Liver (tissue), 9 donors: Measurements from ENCODE around the gene DSCAML1. TPM values are rescaled to one million over a fixed set of nuclear protein-coding genes. Genes with fewer than 3 reads are reported as not detected.

Experiments used
- DNase-seq: peaks from one replicate; pipeline ENCODE4 v3.0.0-alpha.2; 2017; ENCODE audit warnings: low spot score
- H3K27ac ChIP-seq, 2 donors: one replicate each; pipeline ENCODE4 v1.7.0; 2013; ENCODE audit warnings: inconsistent platforms in 2 of 2, low read length in 2 of 2, control low read depth in 1 of 2, low read depth in 1 of 2, mild to moderate bottlenecking in 1 of 2
- H3K27me3 ChIP-seq, 4 donors: one replicate each; pipeline versions ENCODE4 v1.6.1 to v1.7.0; 2013; ENCODE audit warnings: low read length in 3 of 4, inconsistent platforms in 1 of 4, mild to moderate bottlenecking in 1 of 4, moderate library complexity in 1 of 4; ENCODE audit not compliant: control insufficient read depth in 4 of 4, insufficient read depth in 4 of 4
- H3K36me3 ChIP-seq, 4 donors: one replicate each; pipeline versions ENCODE4 v1.6.1 to v1.7.0; 2013; ENCODE audit warnings: low read length in 3 of 4, mild to moderate bottlenecking in 3 of 4, low read depth in 1 of 4, moderate library complexity in 1 of 4; ENCODE audit not compliant: control insufficient read depth in 4 of 4, insufficient read depth in 3 of 4
- H3K4me1 ChIP-seq, 4 donors: one replicate each; pipeline versions ENCODE4 v1.6.1 to v1.7.0; 2013; ENCODE audit warnings: low read length in 3 of 4, mild to moderate bottlenecking in 3 of 4, moderate library complexity in 1 of 4; ENCODE audit not compliant: control insufficient read depth in 4 of 4, insufficient read depth in 4 of 4
- H3K4me3 ChIP-seq, 3 donors: one replicate each; pipeline versions ENCODE4 v1.6.1 to v1.7.0; 2013; ENCODE audit warnings: low read length in 3 of 3, control low read depth in 1 of 3, low read depth in 1 of 3, mild to moderate bottlenecking in 1 of 3
- H3K9ac ChIP-seq, 2 donors: one replicate each; pipeline ENCODE4 v1.7.0; 2013; ENCODE audit warnings: low read length in 2 of 2, mild to moderate bottlenecking in 2 of 2, moderate library complexity in 2 of 2, control low read depth in 1 of 2, low read depth in 1 of 2
- H3K9me3 ChIP-seq, 4 donors: one replicate each; pipeline versions ENCODE4 v1.6.1 to v1.7.0; 2013; ENCODE audit warnings: low read length in 3 of 4; ENCODE audit not compliant: control insufficient read depth in 4 of 4
- FOXA2 ChIP-seq: IDR thresholded peaks from 2 replicates; pipeline ENCODE4 v1.6.1; 2016; ENCODE audit warnings: antibody characterized with exemption
- NR2F2 ChIP-seq: IDR thresholded peaks from 2 replicates; pipeline ENCODE4 v1.6.1; 2016; ENCODE audit warnings: antibody characterized with exemption
- RAD21 ChIP-seq, 2 donors: IDR thresholded peaks; 2 replicates each; pipeline ENCODE4 v1.6.1; 2016; ENCODE audit warnings: antibody characterized with exemption in 2 of 2, mild to moderate bottlenecking in 2 of 2
- RXRA ChIP-seq, 2 donors: IDR thresholded peaks; 2 replicates each; pipeline ENCODE4 v1.6.1; 2017 to 2018; ENCODE audit warnings: antibody characterized with exemption in 2 of 2, mild to moderate bottlenecking in 1 of 2
- SP1 ChIP-seq: IDR thresholded peaks from 2 replicates; pipeline ENCODE4 v1.6.1; 2018; ENCODE audit warnings: antibody characterized with exemption, mild to moderate bottlenecking
- TAF1 ChIP-seq: conservative IDR thresholded peaks from 2 replicates; pipeline ENCODE4 v1.6.1; 2016; ENCODE audit warnings: antibody characterized with exemption, mild to moderate bottlenecking
- YY1 ChIP-seq: IDR thresholded peaks from 2 replicates; pipeline ENCODE4 v1.6.1; 2016; ENCODE audit warnings: antibody characterized with exemption, mild to moderate bottlenecking
- WGBS: extraction: QIAGEN DNeasy Blood & Tissue Kit; methylation state at CpG from one replicate; pipeline ENCODE4 v1.1.7; 2013; 5-methylcytosine and 5-hydroxymethylcytosine counted together
- polyA plus RNA-seq, 2 donors: library from polyadenylated mRNA; stranded (reverse) in 1 of 2; unstranded in 1 of 2; fragments of 200-250 nt in 1 of 2; fragments of >200 nt in 1 of 2; fragmentation: Nextera tagmentation in 1 of 2; extraction: Ambion mirVana in 1 of 2; gene quantifications; one replicate each; pipeline versions ENCODE4 v1.2.1 to v1.2.3, GENCODE V29; 2013 to 2015
- total RNA-seq, 2 donors: library from RNA; depleted of rRNA; stranded (reverse); fragments of >200 nt; gene quantifications; one replicate each; pipeline ENCODE4 v1.2.3, GENCODE V29; 2014
- TF ChIP-seq, protein P1 (sequence below): fragments of 150-350 bp; IDR thresholded peaks from 2 replicates; pipeline ENCODE4 v1.5.1; 2017; ENCODE audit warnings: improper control_type of control experiment, low read depth, low read length; ENCODE audit not compliant: missing input control
- TF ChIP-seq, protein P2 (sequence below): IDR thresholded peaks from 2 replicates; pipeline ENCODE4 v1.6.1; 2016; ENCODE audit warnings: antibody characterized with exemption
- TF ChIP-seq, protein P3 (sequence below): IDR thresholded peaks from 2 replicates; pipeline ENCODE4 v1.6.1; 2016; ENCODE audit warnings: antibody characterized with exemption, mild to moderate bottlenecking
- TF ChIP-seq, protein P4 (sequence below): IDR thresholded peaks from 2 replicates; pipeline ENCODE4 v1.6.1; 2016; ENCODE audit warnings: antibody characterized with exemption
- donor health status: healthy.
- donor health status: healthy.
- donor health status: healthy.
- donor health status: healthy.
- donor health status: healthy.

Gene DSCAML1
- total and polyA plus RNA-seq, 4 donors = 0.07 to 0.42 (median 0.20) TPM

DNA sequence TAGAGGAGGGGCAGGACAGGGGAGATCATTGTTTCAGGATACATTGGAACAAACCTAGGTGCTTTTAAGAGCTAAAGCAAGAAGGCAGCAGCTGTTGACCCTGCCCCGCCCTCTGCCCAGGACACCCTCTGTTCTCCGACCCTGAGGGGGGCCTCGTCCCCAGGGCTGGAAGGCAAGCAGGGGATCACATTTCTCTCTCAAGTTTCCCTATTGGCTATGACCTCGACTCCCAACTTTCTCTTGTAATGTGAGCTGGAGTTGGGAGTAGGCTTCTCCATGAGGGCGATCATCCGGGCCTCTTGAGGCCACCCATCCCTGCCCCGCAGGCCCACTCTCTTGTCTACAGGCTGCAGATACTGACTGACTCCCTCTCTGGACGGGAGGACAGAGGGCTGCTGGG lies 37.7 kb downstream of the DSCAML1 start:
- H3K4me3 ChIP-seq = no peak overlapping the region
- no peaks in the 10 kb centered on the region for H3K36me3 ChIP-seq
- H3K27ac ChIP-seq = no peak overlapping the region
- no peaks in the 10 kb centered on the region for H3K9me3 ChIP-seq
- peaks cover 0 to 3% (median 0%) of the 10 kb centered on the region in 4 donors for H3K27me3 ChIP-seq
- no peak for DNase-seq
- H3K4me1 ChIP-seq = no peaks in the 10 kb centered on the region
- no peak overlapping the region for H3K9ac ChIP-seq
- WGBS = 88% methylated on average over 8 of the region's 8 CpGs
- TF ChIP-seq RAD21 (IDR thresholded peaks at IDR 0.05) = no peak
- TF ChIP-seq FOXA2 = no peak
- TF ChIP-seq, protein P1, sequence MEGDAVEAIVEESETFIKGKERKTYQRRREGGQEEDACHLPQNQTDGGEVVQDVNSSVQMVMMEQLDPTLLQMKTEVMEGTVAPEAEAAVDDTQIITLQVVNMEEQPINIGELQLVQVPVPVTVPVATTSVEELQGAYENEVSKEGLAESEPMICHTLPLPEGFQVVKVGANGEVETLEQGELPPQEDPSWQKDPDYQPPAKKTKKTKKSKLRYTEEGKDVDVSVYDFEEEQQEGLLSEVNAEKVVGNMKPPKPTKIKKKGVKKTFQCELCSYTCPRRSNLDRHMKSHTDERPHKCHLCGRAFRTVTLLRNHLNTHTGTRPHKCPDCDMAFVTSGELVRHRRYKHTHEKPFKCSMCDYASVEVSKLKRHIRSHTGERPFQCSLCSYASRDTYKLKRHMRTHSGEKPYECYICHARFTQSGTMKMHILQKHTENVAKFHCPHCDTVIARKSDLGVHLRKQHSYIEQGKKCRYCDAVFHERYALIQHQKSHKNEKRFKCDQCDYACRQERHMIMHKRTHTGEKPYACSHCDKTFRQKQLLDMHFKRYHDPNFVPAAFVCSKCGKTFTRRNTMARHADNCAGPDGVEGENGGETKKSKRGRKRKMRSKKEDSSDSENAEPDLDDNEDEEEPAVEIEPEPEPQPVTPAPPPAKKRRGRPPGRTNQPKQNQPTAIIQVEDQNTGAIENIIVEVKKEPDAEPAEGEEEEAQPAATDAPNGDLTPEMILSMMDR = no peak
- no peak for TF ChIP-seq SP1
- TF ChIP-seq, protein P2, sequence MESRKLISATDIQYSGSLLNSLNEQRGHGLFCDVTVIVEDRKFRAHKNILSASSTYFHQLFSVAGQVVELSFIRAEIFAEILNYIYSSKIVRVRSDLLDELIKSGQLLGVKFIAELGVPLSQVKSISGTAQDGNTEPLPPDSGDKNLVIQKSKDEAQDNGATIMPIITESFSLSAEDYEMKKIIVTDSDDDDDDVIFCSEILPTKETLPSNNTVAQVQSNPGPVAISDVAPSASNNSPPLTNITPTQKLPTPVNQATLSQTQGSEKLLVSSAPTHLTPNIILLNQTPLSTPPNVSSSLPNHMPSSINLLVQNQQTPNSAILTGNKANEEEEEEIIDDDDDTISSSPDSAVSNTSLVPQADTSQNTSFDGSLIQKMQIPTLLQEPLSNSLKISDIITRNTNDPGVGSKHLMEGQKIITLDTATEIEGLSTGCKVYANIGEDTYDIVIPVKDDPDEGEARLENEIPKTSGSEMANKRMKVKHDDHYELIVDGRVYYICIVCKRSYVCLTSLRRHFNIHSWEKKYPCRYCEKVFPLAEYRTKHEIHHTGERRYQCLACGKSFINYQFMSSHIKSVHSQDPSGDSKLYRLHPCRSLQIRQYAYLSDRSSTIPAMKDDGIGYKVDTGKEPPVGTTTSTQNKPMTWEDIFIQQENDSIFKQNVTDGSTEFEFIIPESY = no peak
- TF ChIP-seq YY1 = no peak
- no peak for TF ChIP-seq NR2F2
- TF ChIP-seq, protein P3, sequence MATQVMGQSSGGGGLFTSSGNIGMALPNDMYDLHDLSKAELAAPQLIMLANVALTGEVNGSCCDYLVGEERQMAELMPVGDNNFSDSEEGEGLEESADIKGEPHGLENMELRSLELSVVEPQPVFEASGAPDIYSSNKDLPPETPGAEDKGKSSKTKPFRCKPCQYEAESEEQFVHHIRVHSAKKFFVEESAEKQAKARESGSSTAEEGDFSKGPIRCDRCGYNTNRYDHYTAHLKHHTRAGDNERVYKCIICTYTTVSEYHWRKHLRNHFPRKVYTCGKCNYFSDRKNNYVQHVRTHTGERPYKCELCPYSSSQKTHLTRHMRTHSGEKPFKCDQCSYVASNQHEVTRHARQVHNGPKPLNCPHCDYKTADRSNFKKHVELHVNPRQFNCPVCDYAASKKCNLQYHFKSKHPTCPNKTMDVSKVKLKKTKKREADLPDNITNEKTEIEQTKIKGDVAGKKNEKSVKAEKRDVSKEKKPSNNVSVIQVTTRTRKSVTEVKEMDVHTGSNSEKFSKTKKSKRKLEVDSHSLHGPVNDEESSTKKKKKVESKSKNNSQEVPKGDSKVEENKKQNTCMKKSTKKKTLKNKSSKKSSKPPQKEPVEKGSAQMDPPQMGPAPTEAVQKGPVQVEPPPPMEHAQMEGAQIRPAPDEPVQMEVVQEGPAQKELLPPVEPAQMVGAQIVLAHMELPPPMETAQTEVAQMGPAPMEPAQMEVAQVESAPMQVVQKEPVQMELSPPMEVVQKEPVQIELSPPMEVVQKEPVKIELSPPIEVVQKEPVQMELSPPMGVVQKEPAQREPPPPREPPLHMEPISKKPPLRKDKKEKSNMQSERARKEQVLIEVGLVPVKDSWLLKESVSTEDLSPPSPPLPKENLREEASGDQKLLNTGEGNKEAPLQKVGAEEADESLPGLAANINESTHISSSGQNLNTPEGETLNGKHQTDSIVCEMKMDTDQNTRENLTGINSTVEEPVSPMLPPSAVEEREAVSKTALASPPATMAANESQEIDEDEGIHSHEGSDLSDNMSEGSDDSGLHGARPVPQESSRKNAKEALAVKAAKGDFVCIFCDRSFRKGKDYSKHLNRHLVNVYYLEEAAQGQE = no peak

DNA sequence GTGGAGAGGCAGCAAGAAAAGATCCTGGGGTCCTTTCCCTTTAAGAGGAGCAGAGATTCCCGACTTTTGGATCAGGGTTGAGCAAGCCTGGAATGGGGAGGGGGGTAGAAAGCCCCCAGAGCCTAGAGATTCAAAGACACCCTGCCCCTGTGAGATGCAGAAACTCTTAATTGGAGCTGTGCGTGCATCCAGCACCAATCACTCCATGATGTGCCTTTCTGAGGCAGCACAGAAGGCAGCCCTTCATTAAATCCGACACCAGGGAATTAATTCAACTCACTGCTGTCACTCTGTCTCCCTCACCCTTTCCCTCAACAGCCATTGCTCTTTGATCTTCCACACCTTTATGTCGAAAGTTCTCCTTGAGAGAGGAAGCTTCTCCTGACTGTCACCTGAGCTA lies 43.0 kb downstream of the DSCAML1 start:
- no peaks in the 10 kb centered on the region for H3K9me3 ChIP-seq
- no peak overlapping the region for H3K9ac ChIP-seq
- WGBS = 81% methylated on average over 4 of the region's 4 CpGs
- no peaks in the 10 kb centered on the region for H3K36me3 ChIP-seq
- H3K27ac ChIP-seq = no peak overlapping the region
- no peak overlapping the region for H3K4me3 ChIP-seq
- H3K27me3 ChIP-seq = peaks cover 0 to 3% (median 0%) of the 10 kb centered on the region in 4 donors
- no peak for DNase-seq
- TF ChIP-seq FOXA2 (no peak), TAF1 (no peak), RXRA (IDR thresholded peaks at IDR 0.05) (no peak), NR2F2 (no peak)
- TF ChIP-seq, protein P4, sequence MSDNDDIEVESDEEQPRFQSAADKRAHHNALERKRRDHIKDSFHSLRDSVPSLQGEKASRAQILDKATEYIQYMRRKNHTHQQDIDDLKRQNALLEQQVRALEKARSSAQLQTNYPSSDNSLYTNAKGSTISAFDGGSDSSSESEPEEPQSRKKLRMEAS = no peak
- H3K4me1 ChIP-seq = peaks cover 0 to 7% (median 2%) of the 10 kb centered on the region in 4 donors
